ENCODE measurements around the gene HCFC2. TPM values are rescaled to one million over a fixed set of nuclear protein-coding genes. Genes with fewer than 3 reads are reported as not detected.

Gene HCFC2
- total and polyA plus RNA-seq, 2 of the 8 experiments (the other 6 are each of a cell fraction or from before 2014, with no cell fraction given), result 0.62 to 1.8 TPM

DNA sequence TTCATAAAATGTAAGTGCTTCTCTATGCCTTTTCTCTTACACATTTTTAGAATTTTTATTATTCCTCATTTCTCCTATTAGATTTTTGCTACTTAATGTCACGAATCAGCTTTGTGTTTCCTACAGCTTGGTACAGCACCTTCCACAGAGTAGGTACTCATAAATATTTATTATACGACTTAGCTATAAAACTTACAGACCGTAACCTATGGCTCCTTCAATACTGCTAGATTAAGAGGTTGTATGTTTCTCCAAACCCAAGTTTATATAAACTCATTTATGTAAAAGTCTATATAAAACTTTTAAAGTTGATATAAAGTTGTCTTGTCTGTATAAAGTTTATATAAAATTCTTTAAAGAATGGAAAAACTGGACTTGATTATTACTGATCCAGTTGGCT is 62.2 kb downstream of the HCFC2 start:
- no peak overlapping the region for H2AFZ ChIP-seq (ENCODE audit: low read length)
- H3K23me2 ChIP-seq (ENCODE audit: low read depth, low read length), result no peaks in the 10 kb centered on the region
- no peak overlapping the region for H2BK120ac ChIP-seq (replicated peaks; ENCODE audit: low read depth, low read length)
- H3K23ac ChIP-seq (ENCODE audit: insufficient read length), result no peak overlapping the region
- H3K14ac ChIP-seq (ENCODE audit: insufficient read length), result no peak overlapping the region
- CTCF ChIA-PET (ENCODE audit: partially characterized antibody), result interaction anchor here (0.7 kb wide), 1 partner anchor 10 kb away, joined by 3 read pairs; no protein-coding TSS in a partner anchor
- H3K27ac ChIP-seq (ENCODE audit: low read depth, low read length), result no peak overlapping the region
- FAIRE-seq (no peak), DNase-seq (ENCODE audit: low read depth in 1 of 2, low spot score in 2 of 2) (no peak)
- H4K91ac ChIP-seq (replicated peaks; ENCODE audit: insufficient read length, low read length), result no peak overlapping the region
- peaks cover 0 to 22% of the 10 kb centered on the region in 2 experiments; a peak in 2 of 4 replicates for H3K79me2 ChIP-seq (ENCODE audit: control insufficient read depth in 1 of 2, insufficient read depth in 2 of 2, low read length in 2 of 2)
- H4K8ac ChIP-seq (ENCODE audit: extremely low read depth, insufficient read depth, low read length), result no peak overlapping the region
- H2AK5ac ChIP-seq (ENCODE audit: low read depth, low read length), result no peak overlapping the region
- no peak overlapping the region for H4K5ac ChIP-seq (ENCODE audit: insufficient read length, low read depth, low read length)
- H3K18ac ChIP-seq (ENCODE audit: extremely low read depth, low read length), result no peak overlapping the region
- peaks cover 0 to 2% (median 0%) of the 10 kb centered on the region in 4 experiments; a peak in 1 of 7 replicates for H3K4me1 ChIP-seq (replicated peaks in 1 of 4; ENCODE audit: control insufficient read depth in 3 of 4, insufficient read depth in 4 of 4, low read length in 3 of 4)
- no peak overlapping the region for H3K9ac ChIP-seq (replicated peaks in 1 of 4; ENCODE audit: extremely low read depth in 1 of 4, low read depth in 3 of 4, low read length in 3 of 4)
- H3K79me1 ChIP-seq (ENCODE audit: low read depth, low read length), result no peaks in the 10 kb centered on the region
- no peak overlapping the region for H3K4me3 ChIP-seq (ENCODE audit: extremely low read depth in 1 of 4, insufficient read depth in 2 of 4, low read depth in 3 of 4, low read length in 4 of 4)
- WGBS, 2 experiments (ENCODE audit: extremely low coverage in 1 of 2, insufficient coverage in 1 of 2, insufficient read length in 1 of 2, insufficient replicate concordance in 2 of 2, low coverage in 1 of 2, low lambda C conversion rate in 2 of 2, missing lambda C conversion rate in 1 of 2), result 87% methylated on average over 3 of the region's 3 CpGs; no CpG with 5 or more reads in 1 of the 2 experiments
- H3K4me2 ChIP-seq (ENCODE audit: insufficient read depth in 1 of 2, low read depth in 2 of 2, low read length in 2 of 2), result no peak overlapping the region
- no peak overlapping the region for H3K56ac ChIP-seq (replicated peaks; ENCODE audit: insufficient read length, low read depth, low read length)
- no peaks in the 10 kb centered on the region for H3K27me3 ChIP-seq (replicated peaks in 1 of 4; ENCODE audit: control insufficient read depth in 3 of 4, extremely low read depth in 1 of 4, insufficient read depth in 3 of 4, low read length in 3 of 4)
- peaks cover 0 to under 1% of the 10 kb centered on the region in 2 experiments for H4K20me1 ChIP-seq (replicated peaks in 1 of 2; ENCODE audit: control insufficient read depth in 1 of 2, insufficient read depth in 2 of 2, low read length in 2 of 2)
- H2BK15ac ChIP-seq (ENCODE audit: low read length), result no peak overlapping the region
- no peak overlapping the region for H2BK12ac ChIP-seq (ENCODE audit: low read depth, low read length)
- H3K36me3 ChIP-seq (ENCODE audit: control insufficient read depth in 2 of 4, insufficient read depth in 4 of 4, low read length in 3 of 4), result peaks cover 0 to 87% (median 29%) of the 10 kb centered on the region in 4 experiments; a peak in 6 of 8 replicates
- no peak overlapping the region for H3K4ac ChIP-seq (replicated peaks; ENCODE audit: insufficient read length, low read depth, low read length)
- no peak overlapping the region for H2BK5ac ChIP-seq (ENCODE audit: low read depth, low read length)
- POLR2A ChIA-PET (ENCODE audit: partially characterized antibody), result interaction anchor here (0.6 to 6.1 kb wide), 2 partner anchors 10 to 171 kb away, joined by 4 to 28 read pairs; partner anchors contain the start of gene NFYB
- H3K9me3 ChIP-seq (ENCODE audit: insufficient read depth in 2 of 2, low read depth in 1 of 2, low read length in 1 of 2), result no peaks in the 10 kb centered on the region
- H2BK20ac ChIP-seq (ENCODE audit: low read length), result no peak overlapping the region
- TF ChIP-seq CEBPB (IDR thresholded peaks at IDR 0.05; ENCODE audit: low read depth, low read length) (no peak), EZH2 (IDR thresholded peaks at IDR 0.05; ENCODE audit: low read depth, low read length, severe bottlenecking) (no peak), JUND (IDR thresholded peaks at IDR 0.05; ENCODE audit: low read length) (no peak), TAF1 (IDR thresholded peaks at IDR 0.05; ENCODE audit: low read depth, low read length) (no peak), FOSL1 (IDR thresholded peaks at IDR 0.05; ENCODE audit: insufficient read depth, low read depth, low read length) (no peak), POU5F1 (IDR thresholded peaks at IDR 0.05; ENCODE audit: low read depth, low read length) (no peak), EP300 (IDR thresholded peaks at IDR 0.05; ENCODE audit: borderline replicate concordance in 1 of 2, low read depth in 2 of 2, low read length in 2 of 2) (no peak), SIX5 (IDR thresholded peaks at IDR 0.05; ENCODE audit: low read depth, low read length) (no peak), POLR2A (IDR thresholded peaks at IDR 0.05; ENCODE audit: control extremely low read depth in 1 of 2, low read depth in 2 of 2, low read length in 2 of 2) (no peak), SP2 (IDR thresholded peaks at IDR 0.05; ENCODE audit: low read length) (no peak), BACH1 (IDR thresholded peaks at IDR 0.05; ENCODE audit: low read length) (no peak), RNF2 (IDR thresholded peaks at IDR 0.05; ENCODE audit: borderline replicate concordance, low read depth, low read length, missing control alignments, poor library complexity, severe bottlenecking) (no peak), MAFK (IDR thresholded peaks at IDR 0.05; ENCODE audit: low read depth, low read length) (no peak), CREB1 (IDR thresholded peaks at IDR 0.05) (no peak)
- TF ChIP-seq, protein P1, sequence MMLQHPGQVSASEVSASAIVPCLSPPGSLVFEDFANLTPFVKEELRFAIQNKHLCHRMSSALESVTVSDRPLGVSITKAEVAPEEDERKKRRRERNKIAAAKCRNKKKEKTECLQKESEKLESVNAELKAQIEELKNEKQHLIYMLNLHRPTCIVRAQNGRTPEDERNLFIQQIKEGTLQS (IDR thresholded peaks at IDR 0.05; ENCODE audit: insufficient read depth, low read depth, low read length), result no peak

All from H1 (cell line).